DMS53 (cell line): ENCODE results near the gene KIAA2012.
"Not testable (repeated sequence)": the region's sequence is repeated elsewhere in the genome, so short reads cannot be mapped to it uniquely, and the experiment has no call there.

ENCODE experiments used
- DNase-seq: peaks from one replicate; lab custom pipeline; 2025; lab: John Stamatoyannopoulos, UW

The KIAA2012 gene

DNA sequence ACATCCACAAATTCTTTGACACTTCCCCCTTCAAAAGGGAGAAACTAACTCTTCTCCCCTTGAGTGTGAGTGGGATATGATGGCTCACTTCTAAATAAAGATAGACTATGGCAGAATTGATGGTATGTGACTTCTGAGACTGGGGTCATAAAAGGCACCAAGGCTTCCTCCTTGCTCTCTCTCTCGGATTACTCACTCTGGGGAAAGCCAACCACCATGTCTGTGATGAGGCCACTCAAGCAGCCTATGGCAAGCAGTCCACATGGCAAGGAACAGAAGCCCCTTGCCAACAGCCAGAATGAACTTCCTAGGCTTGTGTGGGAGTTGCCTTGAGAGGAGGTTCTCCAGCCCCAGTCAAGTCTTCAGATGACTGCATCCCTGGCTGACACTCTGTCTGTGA, 43.6 kb downstream of the KIAA2012 start:
- no peak for DNase-seq

DNA sequence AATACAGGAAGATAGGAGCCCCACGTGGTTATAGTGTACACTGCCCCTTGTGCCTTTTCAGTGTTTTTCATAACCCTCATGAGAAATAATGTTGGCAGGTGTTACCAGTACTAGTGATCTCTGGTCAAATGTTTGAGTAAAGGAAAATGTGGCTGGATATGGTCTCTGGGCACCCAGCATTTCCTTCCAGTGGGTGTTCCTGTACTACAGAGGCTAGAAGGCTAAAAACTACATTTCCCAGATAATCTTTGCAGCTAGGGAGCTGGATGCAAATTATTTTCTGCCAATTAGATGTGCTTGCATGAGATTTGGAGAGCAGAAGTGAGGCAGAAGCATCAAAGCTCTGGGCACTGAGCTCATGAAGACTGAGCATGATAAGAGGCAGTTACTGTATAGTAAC, 45.1 kb downstream of the KIAA2012 start:
- no peak for DNase-seq

GRCh38 chr2:202120828-202121227, 47.8 kb downstream of the KIAA2012 start:
- no peak for DNase-seq

- no peak for DNase-seq
Measured at GRCh38 chr2:202121532-202122162, 48.6 kb downstream of the KIAA2012 start.

- DNase-seq, result no peak
Measured at GRCh38 chr2:202122163-202122540, 49.1 kb downstream of the KIAA2012 start.

- DNase-seq, result no peak
Measured at GRCh38 chr2:202122980-202123720, 50.1 kb downstream of the KIAA2012 start.

DNA sequence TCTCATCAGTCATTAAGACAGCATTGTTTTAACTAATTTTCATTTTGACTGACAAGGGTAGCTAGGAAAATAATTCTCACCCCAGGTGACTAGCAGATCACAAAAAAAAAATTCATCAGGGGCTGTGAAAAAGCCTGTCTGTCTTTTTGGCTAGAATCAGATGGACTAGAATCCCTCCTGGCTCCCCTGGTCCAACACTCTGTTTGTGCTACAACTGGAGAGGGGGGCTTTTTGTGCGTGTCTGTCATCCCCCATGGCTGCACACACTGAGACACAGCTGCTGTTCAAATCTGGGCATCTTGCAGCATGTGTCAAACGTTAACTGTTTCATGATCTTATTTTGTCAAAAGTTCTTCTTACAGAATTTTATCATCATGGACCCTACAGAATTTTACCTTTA, 51.2 kb downstream of the KIAA2012 start:
- no peak for DNase-seq

- DNase-seq, result no peak
Measured at GRCh38 chr2:202127687-202128331, 54.8 kb downstream of the KIAA2012 start.

DNA sequence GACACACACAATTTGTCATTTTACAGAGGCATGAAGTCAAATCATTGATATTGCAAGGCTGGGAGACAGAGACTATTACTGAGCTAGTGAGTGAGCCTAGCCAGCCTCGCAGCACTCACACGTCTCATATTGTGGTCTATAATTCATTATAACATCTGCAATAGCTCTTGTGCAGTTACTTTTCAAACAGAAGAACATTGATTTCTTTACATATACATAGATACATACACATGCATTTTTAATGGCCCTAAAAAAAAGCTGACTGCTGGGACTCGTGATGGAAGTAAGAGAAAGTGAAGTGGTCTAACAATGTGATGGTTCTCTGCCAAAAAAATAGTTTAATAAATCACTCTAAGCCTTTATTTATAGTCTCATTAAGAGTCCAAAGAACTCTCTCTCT, 56.8 kb downstream of the KIAA2012 start:
- no peak for DNase-seq

DNA sequence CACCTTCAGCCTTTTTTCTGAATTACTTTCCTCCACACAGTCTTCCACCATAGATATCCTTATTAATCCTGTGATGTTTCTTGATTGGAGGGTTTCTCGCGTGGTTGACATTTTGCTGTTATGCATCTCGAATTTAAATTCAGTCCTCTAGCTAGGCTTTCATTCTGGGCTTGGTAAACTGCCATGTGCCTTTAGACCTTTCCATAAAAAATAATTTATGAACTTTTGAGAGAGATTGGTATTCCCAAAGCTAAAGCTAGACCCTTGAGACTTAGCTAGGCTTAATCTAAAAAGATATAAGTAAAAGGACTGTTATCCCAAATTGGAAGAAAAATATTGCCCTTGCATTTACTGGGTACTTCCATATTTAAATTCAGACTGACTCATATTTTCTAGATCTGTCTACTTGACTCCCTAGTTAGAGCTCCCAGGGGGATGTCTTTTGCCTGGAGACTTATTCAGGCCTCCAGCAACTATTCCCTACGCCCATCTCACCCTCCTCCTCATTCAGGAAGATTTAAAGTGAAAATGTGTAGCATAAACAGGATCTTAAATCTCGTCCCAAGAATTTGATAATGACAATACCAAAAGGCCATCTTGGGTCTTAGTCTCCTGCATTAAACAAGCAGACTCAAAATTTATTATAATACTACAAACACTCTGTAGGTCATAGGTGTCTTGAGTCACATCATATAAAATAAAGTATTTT, 60.3 kb downstream of the KIAA2012 start:
- no peak for DNase-seq

DNA sequence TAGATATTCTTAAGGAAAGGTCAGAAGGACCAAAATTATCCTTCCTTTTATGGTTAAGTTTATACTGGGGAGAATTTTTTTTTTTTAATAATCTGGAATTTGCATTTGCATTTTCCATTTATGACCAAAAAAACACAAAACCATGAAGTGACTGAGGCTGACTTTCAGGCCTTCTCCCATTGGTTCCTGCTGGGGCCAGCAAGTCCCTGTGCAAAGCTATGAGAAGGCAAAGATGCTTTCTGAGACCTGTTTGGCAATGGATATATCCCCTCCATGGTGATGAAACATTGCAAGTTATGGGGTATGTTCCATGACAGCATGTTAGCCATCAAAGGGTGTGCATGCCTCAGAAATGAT, 60.8 kb downstream of the KIAA2012 start:
- no peak for DNase-seq

DNA sequence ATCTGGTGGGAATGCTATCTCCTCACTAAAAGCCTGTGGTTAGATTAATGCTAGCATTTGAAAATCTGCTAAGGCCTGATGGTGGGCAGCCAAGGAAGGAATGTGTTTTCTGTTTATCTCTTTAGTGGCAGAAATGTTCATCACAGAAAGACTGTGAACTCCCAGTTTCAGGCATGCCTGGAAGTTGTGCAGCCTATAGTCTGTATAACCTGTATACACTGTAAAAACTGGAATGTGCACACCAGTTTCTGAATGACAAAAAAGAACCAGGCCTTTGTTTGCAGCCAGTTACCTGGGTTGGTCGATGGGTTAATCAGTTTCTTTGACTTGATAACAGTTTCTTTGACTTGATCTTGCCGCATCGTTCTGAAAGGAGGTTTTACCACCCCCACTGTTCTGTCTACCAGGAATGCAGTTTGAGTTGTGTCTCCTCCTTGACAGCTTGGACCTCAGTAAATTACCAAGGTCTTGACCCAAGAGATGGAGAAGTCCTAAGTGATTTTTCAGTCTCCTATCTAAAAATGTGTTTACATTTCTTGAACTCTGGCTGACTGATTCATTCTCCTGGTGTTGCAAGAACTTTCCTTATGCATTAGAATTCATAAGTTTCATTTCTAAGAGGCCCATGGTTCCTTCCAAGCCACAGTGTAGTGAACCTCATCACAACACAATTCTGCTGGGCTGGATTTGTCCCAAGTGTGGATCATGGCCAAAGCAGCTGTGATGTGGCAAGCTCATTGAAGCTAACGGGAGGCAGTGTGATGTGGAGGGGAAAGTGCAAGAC, 62.2 kb downstream of the KIAA2012 start:
- no peak for DNase-seq

GRCh38 chr2:202136039-202136438, 63.0 kb downstream of the KIAA2012 start:
- not testable (repeated sequence) for DNase-seq

- DNase-seq, result no peak
Measured at GRCh38 chr2:202136526-202136925, 63.5 kb downstream of the KIAA2012 start.

- DNase-seq, result no peak
Measured at GRCh38 chr2:202140522-202141252, 67.6 kb downstream of the KIAA2012 start.

DNA sequence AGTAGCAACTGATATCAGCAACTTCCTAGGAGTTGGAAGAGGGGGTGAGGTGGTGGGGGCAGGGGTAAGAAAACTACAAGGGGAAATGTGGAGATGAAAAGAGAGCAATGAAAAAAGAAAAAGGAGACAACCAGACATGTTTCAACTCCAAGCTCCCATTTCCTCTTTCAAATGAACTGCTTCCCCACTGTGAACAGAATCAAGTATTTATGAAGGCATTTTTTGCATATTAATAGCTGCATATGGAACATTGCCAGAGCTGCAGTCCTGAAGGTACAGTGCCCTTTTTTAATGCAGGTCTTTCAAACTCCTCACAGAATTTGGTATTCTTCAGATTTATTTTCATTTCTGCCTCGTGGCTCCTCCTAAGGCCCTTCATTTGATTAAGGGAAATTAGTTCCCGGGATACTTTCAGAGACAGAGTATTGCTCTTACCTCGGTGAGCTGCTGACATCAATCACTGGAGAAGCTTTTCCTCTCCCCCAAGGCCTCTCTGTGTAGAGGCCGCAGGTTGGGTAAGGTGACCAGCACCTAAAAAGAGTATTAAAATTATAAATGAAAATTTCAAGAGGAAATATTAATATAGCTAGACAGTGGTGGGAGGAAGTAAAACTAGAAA, 68.4 kb downstream of the KIAA2012 start:
- no peak for DNase-seq

GRCh38 chr2:202142540-202142939, 69.5 kb downstream of the KIAA2012 start:
- no peak for DNase-seq

GRCh38 chr2:202147775-202148174, 74.7 kb downstream of the KIAA2012 start:
- no peak for DNase-seq

DNA sequence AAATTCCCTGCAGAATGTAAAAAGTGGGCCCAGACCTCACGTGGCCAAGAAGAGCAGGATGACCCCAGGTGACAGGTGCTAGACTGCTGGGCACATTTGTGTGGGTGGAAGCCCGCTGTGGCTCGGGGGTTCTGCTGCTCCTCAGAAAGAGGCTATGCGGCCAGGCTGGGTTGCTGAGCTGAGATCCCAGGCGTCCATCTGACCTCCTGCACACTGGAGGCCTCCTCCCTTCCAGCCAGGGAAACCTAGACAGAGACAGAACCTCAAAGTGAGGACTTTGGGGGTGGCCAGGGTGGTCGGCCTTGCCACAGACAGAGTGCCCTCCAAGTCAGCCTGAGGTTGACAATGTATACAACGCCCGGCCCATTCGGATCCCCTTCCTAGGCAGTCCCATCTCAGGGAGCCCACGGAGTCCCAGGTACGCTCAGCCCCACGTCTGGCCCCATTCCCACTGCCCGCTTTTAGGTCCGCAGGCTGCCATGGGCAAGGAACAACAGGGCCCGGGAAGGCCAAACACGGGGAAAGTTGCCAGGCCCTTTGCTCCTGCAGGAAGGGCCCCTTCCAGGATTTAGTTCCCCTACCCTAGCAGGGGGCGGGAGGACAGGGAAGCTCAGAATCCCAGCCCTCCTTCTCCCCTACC, 75.6 kb downstream of the KIAA2012 start:
- no peak for DNase-seq

GRCh38 chr2:202149155-202149762, 76.2 kb downstream of the KIAA2012 start:
- no peak for DNase-seq
